ENCODE measurements around the gene SIT1. TPM values are rescaled to one million over a fixed set of nuclear protein-coding genes. Genes with fewer than 3 reads are reported as not detected.

Gene SIT1
- total RNA-seq, 1 donor from 2014 or later, result 3.4 TPM

DNA sequence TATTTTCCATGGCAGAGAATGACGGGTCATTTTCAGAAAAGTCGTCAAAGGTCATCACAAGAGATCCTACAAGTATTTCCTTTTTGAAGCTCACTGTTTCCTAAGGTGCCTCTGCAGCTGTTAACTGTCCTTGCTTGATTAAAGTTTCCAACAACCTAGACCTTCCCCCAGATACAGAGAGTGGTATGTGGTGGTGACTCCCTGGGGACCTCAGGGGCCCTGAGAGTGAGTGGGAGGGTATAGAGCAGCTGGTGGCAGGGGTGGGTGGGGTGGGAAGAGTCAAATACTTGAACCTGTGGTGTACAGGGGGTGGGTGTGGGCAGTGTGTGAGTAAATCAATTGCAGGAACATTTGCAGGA, 31.0 kb downstream of the SIT1 start:
- Mint-ChIP-seq H3K9me3 (ENCODE audit: unreplicated experiment) (peaks cover 4% of the 10 kb centered on the region), H3K36me3 (ENCODE audit: unreplicated experiment) (peaks cover 8% of the 10 kb centered on the region), H3K4me1 (ENCODE audit: low read depth, unreplicated experiment) (peaks cover 6% of the 10 kb centered on the region), H3K4me3 (ENCODE audit: unreplicated experiment) (no peak overlapping the region), H3K27ac (ENCODE audit: unreplicated experiment) (peak overlapping the region; percentile 12), H3K27me3 (ENCODE audit: unreplicated experiment) (peaks cover 17% of the 10 kb centered on the region)
- TF ChIP-seq, protein P1, sequence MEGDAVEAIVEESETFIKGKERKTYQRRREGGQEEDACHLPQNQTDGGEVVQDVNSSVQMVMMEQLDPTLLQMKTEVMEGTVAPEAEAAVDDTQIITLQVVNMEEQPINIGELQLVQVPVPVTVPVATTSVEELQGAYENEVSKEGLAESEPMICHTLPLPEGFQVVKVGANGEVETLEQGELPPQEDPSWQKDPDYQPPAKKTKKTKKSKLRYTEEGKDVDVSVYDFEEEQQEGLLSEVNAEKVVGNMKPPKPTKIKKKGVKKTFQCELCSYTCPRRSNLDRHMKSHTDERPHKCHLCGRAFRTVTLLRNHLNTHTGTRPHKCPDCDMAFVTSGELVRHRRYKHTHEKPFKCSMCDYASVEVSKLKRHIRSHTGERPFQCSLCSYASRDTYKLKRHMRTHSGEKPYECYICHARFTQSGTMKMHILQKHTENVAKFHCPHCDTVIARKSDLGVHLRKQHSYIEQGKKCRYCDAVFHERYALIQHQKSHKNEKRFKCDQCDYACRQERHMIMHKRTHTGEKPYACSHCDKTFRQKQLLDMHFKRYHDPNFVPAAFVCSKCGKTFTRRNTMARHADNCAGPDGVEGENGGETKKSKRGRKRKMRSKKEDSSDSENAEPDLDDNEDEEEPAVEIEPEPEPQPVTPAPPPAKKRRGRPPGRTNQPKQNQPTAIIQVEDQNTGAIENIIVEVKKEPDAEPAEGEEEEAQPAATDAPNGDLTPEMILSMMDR (IDR thresholded peaks at IDR 0.05; ENCODE audit: partially characterized antibody, unreplicated experiment), result no peak
- DNase-seq, result no peak

DNA sequence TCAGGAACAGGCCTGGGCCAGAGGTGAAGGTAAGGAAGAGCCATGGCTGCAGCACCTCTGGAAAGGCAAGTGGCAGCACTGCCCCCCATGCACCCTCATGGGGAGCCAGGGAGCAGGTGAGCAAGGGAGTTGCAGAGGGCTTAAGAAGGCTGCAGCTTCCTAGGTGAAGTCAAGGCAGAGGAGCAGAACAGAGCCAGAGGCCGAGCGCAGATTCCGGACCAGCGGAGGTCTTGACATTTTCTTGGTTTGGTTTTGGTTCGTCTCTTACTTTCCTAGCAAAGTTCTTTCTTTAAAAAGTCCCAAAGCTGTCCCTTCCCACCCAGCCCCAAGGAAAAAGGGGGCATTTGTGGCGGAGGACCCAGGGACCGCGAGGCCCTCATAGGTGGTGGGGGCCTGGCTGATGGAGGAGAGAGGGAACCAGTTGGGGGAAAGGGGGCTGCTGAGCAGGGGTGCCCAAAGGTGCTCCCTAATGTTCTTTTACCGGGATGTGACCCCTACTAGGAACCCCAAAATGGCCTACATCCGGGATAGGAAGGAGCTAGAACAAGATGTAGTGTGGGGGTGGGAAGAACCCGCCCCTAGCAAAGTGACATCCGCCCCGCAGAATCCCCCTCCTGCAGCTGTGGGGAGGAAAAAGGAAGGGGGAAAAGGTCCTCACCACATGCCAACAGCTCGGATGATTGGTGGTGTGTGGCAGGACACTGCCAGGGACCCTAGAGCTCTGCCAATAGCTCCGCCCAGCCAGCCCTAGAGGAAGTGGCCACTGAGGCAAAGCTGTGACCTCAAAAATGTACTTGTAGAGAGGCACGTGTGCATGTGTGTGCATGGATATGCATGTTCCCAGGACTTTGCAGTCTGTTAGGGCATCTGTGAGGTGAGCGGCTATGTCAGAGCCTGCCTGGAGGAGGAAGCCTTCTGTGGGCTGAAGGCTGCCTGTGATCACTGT, 31.6 kb downstream of the SIT1 start:
- H3K27me3 Mint-ChIP-seq (ENCODE audit: unreplicated experiment), result peaks cover 20% of the 10 kb centered on the region
- H3K4me1 Mint-ChIP-seq (ENCODE audit: low read depth, unreplicated experiment), result peaks cover 6% of the 10 kb centered on the region
- H3K27ac Mint-ChIP-seq (ENCODE audit: unreplicated experiment), result no peak overlapping the region
- H3K4me3 Mint-ChIP-seq (ENCODE audit: unreplicated experiment), result no peak overlapping the region
- H3K36me3 Mint-ChIP-seq (ENCODE audit: unreplicated experiment), result peaks cover 8% of the 10 kb centered on the region
- H3K9me3 Mint-ChIP-seq (ENCODE audit: unreplicated experiment), result peaks cover 4% of the 10 kb centered on the region
- DNase-seq, result no peak
- TF ChIP-seq, protein P1 (IDR thresholded peaks at IDR 0.05; ENCODE audit: partially characterized antibody, unreplicated experiment), result no peak

DNA sequence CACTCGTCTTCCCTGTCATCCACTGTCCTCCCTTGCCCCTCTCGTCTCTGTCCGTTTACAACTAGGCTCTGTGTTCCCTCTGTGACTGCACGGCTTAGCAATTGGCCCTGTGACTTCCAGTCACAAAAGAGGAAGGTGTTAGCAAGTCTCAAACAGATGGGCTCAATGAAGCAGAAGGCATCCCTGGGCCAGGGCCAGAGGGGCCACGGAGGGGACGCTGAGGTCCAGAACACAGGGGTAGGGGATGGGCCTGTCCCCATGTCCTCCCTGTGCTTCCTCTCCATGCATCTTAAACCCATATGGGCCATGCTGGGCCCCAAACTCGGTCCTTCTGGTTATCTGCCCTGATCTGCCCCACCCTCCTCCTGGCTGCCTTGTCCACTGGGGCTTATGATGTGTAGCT, 32.4 kb downstream of the SIT1 start, which contains the start of gene CD72:
CD72 (minus strand) TSS at position 89 of the 403 bp plus-strand sequence. CDS start 110 bp downstream, outside the sequence.
- no peak for DNase-seq
- peaks cover 6% of the 10 kb centered on the region for H3K4me1 Mint-ChIP-seq (ENCODE audit: low read depth, unreplicated experiment)
- peaks cover 4% of the 10 kb centered on the region for H3K9me3 Mint-ChIP-seq (ENCODE audit: unreplicated experiment)
- TF ChIP-seq, protein P1 (IDR thresholded peaks at IDR 0.05; ENCODE audit: partially characterized antibody, unreplicated experiment), result no peak
- no peak within 1 kb of the TSS for H3K27ac Mint-ChIP-seq (ENCODE audit: unreplicated experiment)
- H3K4me3 Mint-ChIP-seq (ENCODE audit: unreplicated experiment), result peak within 1 kb of the TSS; percentile 83
- peaks cover 21% of the 10 kb centered on the region for H3K27me3 Mint-ChIP-seq (ENCODE audit: unreplicated experiment)
- peaks cover 8% of the 10 kb centered on the region for H3K36me3 Mint-ChIP-seq (ENCODE audit: unreplicated experiment)

DNA sequence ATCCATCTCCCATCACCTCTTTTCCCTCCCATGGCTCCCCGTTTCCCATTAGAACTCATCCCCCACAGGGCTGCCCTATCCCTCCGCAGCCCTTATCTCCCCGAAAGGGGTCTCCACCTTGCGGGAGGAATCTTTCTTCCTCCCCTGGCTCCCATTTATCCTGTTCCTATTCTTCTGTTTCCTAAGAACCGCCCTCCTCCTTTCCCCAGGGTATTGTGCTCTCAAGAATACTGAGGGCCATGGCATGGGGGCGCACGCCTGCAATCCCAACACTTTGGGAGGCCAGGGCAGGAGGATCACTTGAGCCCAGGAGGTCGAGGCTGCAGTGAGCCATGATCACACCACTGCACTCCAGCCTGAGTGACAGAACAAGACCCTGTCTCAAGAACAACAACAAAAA, 33.2 kb downstream of the SIT1 start:
- H3K4me1 Mint-ChIP-seq (ENCODE audit: low read depth, unreplicated experiment), result peaks cover 6% of the 10 kb centered on the region

More for the DNA sequence above, 33.2 kb downstream of the SIT1 start:
- Mint-ChIP-seq H3K27me3 (ENCODE audit: unreplicated experiment) (peaks cover 23% of the 10 kb centered on the region), H3K36me3 (ENCODE audit: unreplicated experiment) (peaks cover 8% of the 10 kb centered on the region), H3K4me3 (ENCODE audit: unreplicated experiment) (peak overlapping the region; percentile 83), H3K27ac (ENCODE audit: unreplicated experiment) (no peak overlapping the region), H3K9me3 (ENCODE audit: unreplicated experiment) (peaks cover 4% of the 10 kb centered on the region)
- DNase-seq, result no peak
- TF ChIP-seq, protein P1 (IDR thresholded peaks at IDR 0.05; ENCODE audit: partially characterized antibody, unreplicated experiment), result no peak
